ENCODE results near the gene CIB4.
A peak's percentile ranks its signal among the peaks of the same experiment; 100 is the strongest.

The CIB4 gene

GRCh38 chr2:26616706-26617587 is 24.2 kb downstream of the CIB4 start:
- TF ChIP-seq REST (IDR thresholded peaks at IDR 0.05; ENCODE audit: low read depth) (no peak), EP300 (IDR thresholded peaks at IDR 0.05; ENCODE audit: borderline replicate concordance) (no peak)

- TF ChIP-seq TCF12 (IDR thresholded peaks at IDR 0.05; ENCODE audit: low read depth) (no peak), CREB1 (IDR thresholded peaks at IDR 0.05; ENCODE audit: low read depth) (no peak), NFIC (IDR thresholded peaks at IDR 0.05) (no peak), MAX (IDR thresholded peaks at IDR 0.05) (no peak), RAD21 (IDR thresholded peaks at IDR 0.05; ENCODE audit: low read depth) (no peak), REST (IDR thresholded peaks at IDR 0.05; ENCODE audit: low read depth) (no peak), FOXM1 (IDR thresholded peaks at IDR 0.05; ENCODE audit: borderline replicate concordance, low read depth) (no peak), EGR1 (IDR thresholded peaks at IDR 0.05) (no peak), ZBTB7A (IDR thresholded peaks at IDR 0.05; ENCODE audit: low read depth) (no peak), USF1 (IDR thresholded peaks at IDR 0.05) (no peak), CEBPB (IDR thresholded peaks at IDR 0.05) (no peak), YY1 (IDR thresholded peaks at IDR 0.05; ENCODE audit: low read depth) (no peak), TEAD4 (IDR thresholded peaks at IDR 0.05) (no peak), TAF1 (IDR thresholded peaks at IDR 0.05; ENCODE audit: low read depth) (no peak), EP300 (IDR thresholded peaks at IDR 0.05; ENCODE audit: borderline replicate concordance) (no peak)
Measured at GRCh38 chr2:26615860-26616705, 25.1 kb downstream of the CIB4 start.

- 0 out of 2 replicates have a peak, but pooled peaks have one; percentile 23 for TF ChIP-seq RAD21 (IDR thresholded peaks at IDR 0.05; ENCODE audit: low read depth)
- no peak for TF ChIP-seq TEAD4 (IDR thresholded peaks at IDR 0.05)
- no peak for TF ChIP-seq FOXM1 (IDR thresholded peaks at IDR 0.05; ENCODE audit: borderline replicate concordance, low read depth)
- TF ChIP-seq YY1 (IDR thresholded peaks at IDR 0.05; ENCODE audit: low read depth), result no peak
- TF ChIP-seq REST (IDR thresholded peaks at IDR 0.05; ENCODE audit: low read depth), result no peak
- no peak for TF ChIP-seq MAX (IDR thresholded peaks at IDR 0.05)
- TF ChIP-seq EGR1 (IDR thresholded peaks at IDR 0.05), result no peak
- TF ChIP-seq EP300 (IDR thresholded peaks at IDR 0.05; ENCODE audit: borderline replicate concordance), result no peak
Measured at GRCh38 chr2:26615336-26615859, 25.8 kb downstream of the CIB4 start.
